NCI-H128 (cell line): ENCODE data around the gene EPG5.
"Not testable (repeated sequence)": the region's sequence is repeated elsewhere in the genome, so short reads cannot be mapped to it uniquely, and the experiment has no call there.

Experiments used
- DNase-seq: peaks from one replicate; lab custom pipeline; 2025; ENCODE audit not compliant: unreplicated experiment; lab: John Stamatoyannopoulos, UW

EPG5 gene, protein sequence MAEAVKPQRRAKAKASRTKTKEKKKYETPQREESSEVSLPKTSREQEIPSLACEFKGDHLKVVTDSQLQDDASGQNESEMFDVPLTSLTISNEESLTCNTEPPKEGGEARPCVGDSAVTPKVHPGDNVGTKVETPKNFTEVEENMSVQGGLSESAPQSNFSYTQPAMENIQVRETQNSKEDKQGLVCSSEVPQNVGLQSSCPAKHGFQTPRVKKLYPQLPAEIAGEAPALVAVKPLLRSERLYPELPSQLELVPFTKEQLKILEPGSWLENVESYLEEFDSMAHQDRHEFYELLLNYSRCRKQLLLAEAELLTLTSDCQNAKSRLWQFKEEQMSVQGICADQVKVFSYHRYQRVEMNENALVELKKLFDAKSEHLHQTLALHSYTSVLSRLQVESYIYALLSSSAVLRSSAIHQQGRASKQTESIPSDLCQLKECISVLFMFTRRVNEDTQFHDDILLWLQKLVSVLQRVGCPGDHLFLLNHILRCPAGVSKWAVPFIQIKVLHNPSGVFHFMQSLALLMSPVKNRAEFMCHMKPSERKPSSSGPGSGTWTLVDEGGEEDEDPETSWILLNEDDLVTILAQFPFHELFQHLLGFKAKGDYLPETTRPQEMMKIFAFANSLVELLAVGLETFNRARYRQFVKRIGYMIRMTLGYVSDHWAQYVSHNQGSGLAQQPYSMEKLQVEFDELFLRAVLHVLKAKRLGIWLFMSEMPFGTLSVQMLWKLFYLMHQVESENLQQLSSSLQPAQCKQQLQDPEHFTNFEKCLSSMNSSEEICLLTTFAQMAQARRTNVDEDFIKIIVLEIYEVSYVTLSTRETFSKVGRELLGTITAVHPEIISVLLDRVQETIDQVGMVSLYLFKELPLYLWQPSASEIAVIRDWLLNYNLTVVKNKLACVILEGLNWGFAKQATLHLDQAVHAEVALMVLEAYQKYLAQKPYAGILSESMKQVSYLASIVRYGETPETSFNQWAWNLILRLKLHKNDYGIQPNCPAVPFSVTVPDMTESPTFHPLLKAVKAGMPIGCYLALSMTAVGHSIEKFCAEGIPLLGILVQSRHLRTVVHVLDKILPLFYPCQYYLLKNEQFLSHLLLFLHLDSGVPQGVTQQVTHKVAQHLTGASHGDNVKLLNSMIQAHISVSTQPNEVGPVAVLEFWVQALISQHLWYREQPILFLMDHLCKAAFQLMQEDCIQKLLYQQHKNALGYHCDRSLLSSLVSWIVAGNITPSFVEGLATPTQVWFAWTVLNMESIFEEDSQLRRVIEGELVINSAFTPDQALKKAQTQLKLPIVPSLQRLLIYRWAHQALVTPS (N-terminal part only)

DNA sequence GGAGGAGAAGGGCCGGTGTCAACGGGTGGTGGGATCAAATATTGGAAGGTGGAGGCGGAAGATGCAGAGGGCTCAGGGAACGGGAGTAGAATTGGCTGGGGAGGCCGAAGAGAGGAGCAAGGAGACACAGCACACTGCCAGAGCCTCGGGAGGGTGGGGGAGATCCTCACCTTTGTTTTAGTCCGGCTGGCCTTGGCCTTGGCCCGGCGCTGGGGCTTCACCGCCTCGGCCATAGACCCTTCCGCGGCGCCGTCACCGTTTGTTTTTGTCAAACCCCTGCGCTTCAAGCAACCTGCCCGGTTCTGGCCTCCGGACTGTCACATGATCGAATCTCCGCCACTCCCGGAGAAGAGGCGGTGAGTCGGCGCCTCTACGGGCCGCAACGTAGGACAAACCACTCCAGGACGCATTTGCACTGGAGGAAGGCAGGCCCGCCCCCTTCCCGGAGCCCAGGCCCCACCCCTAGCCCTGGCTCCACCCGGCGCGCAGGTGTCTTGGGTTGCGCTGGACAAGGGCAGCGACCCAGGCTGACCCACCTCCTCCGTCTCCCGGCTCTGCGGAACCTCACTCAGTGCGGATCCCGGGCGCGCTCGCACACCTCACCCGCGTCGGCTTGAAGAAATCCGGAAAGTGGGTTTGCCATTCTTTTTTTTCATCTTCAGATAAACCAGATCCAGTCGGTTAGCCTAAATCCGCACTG lies at the start of gene EPG5:
Gene EPG5 (minus strand): TSS at position 323 of the 700 bp plus-strand sequence. CDS start 90 bp downstream, at position 233.
- DNase-seq = peak; percentile 93

DNA sequence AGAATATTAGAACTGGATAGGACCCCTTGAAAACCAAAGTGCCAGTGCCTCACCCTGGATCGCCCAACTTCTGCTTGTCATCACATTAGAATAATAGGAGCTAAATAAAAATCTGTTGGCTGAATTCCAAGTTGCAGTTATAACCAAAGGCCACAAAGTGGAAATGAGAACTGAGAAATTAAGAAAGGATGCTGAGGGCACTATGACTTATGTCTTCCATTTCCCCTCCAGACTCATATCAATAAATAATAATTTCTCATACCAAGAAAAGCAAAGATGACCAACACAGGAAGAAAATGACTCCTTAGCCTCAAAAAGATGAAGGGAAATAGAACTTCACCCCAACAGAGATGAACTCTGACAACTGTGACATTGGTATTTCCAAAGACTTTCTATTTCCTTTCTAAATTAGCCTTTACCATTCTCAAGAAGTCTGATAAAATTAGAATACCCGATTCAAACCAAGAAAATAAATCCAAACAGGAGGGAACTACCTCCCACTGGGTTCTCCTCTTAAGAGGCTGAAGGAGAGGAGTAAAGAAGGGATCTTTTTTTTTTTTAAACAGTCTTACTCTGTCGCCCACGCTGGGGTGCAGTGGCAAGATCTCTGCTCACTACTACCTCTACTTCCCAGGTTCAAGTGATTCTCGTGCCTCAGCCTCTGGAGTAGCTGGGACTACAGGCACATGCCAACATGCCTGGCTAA lies 46.5 kb upstream of the EPG5 start:
- DNase-seq = no peak

DNA sequence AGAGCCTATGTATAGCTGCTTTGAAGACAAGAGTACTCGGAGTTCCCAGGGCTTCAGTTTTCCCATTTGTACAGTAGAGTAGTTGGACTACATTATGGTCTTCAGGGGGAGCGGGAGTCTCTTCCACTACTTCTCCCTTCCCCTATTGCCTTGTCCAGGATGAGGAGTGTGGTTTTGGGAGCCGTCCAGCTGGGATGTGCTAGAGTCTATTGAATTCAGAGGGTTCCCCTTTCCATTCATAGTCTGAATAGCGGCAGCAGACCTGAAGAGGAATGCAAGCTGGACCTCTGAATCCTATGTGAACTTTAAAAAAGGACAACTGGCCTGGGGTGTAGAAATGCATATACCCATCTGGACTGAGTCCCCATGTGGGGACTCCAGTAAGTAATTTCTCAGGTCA lies 43.5 kb upstream of the EPG5 start:
- no peak for DNase-seq

GRCh38 chr18:46010050-46010449 lies 42.9 kb upstream of the EPG5 start:
- DNase-seq = no peak

DNA sequence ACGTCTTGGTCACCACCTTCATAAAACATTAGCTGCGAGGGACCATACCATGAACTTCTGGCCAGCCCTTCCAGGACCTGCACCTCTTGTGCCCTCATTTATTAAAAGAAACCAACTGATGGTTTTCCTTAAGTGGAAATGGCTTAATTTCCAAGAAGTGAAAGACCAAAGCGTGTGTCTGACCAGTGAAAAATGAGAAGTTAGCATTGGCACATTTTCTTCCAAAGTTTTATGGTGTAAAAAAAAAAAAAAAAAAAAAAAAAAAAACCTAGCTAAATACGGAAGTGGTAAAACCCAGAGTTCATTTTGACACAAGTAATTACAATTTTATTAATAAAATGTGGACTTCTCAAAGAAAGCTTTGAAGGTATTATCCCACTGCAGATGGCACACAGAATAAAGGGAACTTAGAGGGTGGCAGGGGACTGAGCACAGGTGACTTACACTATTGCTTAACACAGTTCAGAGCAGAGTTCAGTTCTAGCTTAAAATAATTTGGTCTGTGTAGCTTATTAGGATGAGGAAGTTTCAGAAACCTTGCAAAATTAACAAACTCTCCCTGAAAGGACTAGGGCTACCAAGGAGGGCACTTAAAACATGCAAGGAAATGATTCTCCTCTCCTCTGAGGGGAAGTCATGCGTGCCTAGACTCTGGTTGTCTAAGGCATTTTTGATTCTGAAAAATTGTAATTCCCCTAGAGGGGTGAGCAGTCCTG lies 42.2 kb upstream of the EPG5 start:
- DNase-seq = no peak

DNA sequence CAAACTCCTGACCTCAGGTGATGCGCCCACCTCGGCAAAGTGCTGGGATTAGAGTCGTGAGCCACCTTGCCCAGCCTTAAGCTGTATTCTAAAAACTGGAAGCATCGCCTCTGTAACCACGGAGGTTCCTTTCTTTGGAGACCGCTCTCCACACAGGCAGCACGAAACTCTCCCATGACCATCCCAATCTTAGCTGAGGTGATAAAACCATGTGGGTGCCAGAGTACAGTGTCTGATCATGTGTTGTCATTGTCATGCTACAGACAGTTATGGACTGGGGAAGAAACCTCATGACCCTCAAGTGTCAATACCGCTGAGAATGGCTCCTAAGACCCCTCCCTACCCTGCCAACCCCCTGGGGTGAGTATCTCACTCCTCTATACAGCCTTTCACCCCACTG lies 41.4 kb upstream of the EPG5 start:
- no peak for DNase-seq

- no peak for DNase-seq
Observed at GRCh38 chr18:46007165-46007564, 40.0 kb upstream of the EPG5 start.

DNA sequence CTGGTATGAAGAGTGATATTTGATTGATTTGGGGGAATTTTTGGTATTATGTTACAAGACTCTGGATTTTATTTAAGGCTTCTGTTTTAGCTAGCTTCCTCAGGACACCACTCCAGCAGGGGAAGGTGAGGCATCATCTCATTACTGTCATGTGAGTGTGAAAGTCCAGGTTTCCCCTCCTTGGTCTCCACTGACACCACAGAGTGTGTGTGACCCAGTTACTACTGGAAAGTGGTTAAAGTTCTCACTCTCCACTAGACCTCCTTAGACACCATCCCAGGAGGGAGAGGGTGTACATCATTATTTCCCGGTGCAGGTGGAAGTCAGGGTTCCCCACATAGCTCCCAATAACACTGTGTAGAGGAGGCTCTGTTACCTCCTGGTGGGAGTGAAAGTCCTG lies 35.8 kb upstream of the EPG5 start:
- DNase-seq = no peak

GRCh38 chr18:46001892-46002291 lies 34.8 kb upstream of the EPG5 start:
- DNase-seq = no peak

DNA sequence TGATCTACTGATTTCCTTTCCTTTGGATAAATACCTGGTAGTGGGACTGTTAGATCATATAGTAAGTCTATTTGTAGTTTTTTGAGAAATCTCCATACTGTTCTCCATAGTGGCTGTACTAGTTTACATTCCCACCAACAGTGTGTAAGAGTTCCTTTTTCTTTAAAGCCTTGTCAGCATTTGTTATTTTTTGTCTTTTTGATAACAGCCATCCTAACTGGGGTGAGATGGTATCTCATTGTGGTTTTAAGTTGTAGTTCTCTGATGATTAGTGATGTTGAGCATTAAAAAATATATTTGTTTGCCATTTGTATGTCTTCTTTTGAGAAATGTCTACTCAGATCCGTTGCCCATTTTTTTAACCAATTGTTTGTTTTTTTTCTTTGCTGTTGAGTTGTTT lies 33.9 kb upstream of the EPG5 start:
- DNase-seq = no peak

DNA sequence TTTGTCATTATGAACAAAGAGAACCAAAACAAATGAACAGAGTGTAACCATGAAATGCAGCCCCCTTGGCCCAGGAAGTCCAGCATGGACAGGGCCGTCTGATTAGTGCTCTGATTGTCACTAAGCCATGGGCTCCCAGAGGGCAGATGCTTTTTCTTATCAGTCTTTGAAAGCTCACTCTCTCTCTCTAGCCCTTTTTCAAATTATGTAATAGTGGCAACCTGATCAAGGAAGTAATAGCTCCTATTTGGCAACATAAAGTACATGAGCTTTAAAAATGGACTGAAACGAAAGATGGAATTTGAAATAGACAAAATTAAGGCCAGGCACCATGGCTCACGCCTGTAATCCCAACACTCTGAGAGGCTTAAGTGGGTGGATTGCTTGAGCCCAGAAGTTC lies 32.4 kb upstream of the EPG5 start:
- no peak for DNase-seq

- no peak for DNase-seq
Observed at GRCh38 chr18:45998244-45998643, 31.1 kb upstream of the EPG5 start.

- DNase-seq = no peak
Observed at GRCh38 chr18:45997700-45998151, 30.6 kb upstream of the EPG5 start.

DNA sequence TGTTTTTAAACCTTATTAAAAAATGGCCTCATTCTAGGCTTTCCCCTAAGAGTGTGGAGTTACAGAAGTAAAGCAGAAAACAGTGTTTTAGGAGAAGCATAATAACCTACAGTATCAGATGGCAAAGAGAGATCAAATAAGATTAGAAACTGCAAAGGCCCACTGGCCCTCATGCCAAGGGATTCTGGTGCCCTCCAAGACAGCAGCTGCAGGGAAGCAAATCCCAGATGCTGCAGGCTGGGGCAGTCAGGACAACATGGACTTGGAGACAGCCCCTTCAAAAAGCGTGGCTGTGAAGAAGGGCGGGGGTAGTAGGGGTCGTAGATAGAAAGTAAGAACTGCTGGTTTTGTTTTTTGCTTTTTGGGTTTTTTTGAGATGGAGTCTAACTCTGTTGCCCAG lies 28.3 kb upstream of the EPG5 start:
- DNase-seq = no peak

DNA sequence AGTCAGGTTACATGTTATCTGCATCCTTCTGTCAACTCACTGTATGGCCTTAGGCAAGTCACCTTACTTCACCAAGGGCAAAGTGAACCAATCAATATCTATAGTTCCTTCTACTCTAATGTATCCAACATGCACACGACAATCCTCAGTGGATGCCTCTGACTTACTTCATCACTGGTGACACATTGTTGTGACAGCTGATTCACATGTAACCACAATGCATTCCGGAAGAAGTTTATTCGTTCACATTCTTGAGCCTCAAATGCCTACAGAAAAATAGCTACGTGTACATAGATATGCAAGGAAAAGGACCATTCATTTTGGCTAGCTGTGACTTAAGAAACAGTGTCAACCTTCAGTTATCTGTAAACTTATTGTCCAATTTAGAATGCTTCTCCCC lies 26.3 kb upstream of the EPG5 start:
- DNase-seq = no peak

GRCh38 chr18:45992527-45992926 lies 25.4 kb upstream of the EPG5 start:
- not testable (repeated sequence) for DNase-seq

DNA sequence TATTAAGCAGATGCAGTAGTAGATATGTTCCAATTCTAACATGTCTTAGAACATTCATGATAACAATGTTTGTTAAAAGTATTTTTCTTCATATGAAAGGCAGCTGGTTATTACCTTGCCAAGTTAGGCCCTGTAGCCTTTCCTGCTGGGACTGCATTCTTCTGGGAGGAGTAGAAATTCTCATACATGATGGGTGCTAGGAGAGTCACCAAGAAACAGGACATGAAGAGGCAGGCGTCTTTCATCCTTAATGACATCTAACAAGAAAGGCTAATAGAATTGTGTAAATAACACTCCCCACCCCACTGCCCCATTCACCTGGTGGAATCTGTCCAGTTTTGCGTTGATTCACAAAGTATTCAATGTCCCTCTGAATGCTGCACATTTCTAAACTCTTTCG lies 24.7 kb upstream of the EPG5 start:
- no peak for DNase-seq

DNA sequence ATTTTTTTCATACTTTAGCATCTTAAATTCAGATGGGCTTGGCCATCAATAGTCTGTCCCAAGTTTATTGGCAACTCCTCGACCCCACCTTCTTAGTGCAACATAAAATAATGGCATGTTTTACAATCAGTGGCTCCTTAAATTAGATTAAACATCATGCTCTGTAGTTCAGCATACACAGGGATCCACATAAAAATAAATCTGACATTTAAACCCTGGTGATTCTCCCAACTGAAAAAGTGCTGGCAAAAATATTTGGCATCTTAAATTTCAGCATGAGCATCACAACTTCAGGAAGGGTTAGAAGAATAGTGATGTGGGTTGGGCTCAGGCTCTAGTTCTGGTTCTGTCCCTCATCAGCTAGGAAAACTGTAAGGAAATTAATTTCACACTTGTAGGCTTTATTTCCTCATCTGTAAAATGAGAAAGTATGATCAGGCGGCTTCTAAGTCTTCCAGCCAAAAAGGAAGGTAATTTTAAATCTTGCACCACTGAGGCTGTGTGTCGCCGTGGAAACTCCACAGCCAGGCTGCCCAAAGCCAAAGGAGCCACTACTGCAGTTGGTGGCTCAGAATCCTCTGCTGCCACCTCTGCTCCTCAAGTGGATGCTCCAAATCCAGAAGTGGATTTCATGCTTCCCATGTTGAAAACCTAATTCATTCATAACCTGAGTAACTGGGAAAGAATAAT lies 17.6 kb upstream of the EPG5 start:
- DNase-seq = no peak

DNA sequence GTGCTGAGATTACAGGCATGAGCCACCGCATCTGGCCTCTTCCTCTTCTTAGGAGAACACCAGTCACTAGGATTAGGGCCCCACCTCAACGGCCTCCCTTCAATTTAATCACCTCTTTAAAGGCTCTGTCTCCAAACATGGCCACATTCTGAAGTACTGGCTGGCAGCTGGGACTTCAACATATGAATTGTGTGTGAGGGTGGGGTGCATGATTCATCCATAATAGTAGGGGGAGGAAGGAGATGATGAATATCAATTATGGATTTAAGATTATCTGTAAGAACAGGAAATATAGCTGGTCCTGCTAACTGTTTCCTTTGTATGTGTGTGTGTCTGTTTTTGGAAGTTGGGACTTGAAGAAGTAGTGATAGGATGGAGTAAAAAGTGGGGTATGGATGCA lies 14.7 kb upstream of the EPG5 start:
- DNase-seq = no peak
